ENCODE measurements around the gene ZNF346. TPM values are rescaled to one million over a fixed set of nuclear protein-coding genes. Genes with fewer than 3 reads are reported as not detected.

The ZNF346 gene
- total RNA-seq, 3 donors from 2014 or later (not counting 1 experiment from before 2014, with no cell fraction given) = 20.2 to 27.9 (median 21.6) TPM

DNA sequence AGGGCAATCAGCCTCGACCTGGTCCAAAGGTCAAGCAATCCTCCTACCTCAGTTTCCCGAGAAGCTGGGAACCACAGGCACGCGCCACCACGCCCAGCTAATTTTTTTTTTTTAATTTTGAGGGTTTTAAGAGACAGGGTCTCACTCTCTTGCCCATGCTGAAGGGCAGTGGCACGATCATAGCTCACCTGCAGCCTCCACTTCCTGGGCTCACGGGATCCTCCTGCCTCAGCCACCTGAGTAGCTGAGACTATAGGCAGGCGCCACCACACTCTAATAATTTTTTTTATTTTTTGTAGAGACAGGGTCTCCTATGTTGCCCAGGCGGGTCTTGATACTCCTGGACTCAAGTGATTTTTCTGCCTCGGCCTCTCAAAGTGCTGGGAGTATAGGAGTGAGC lies 17.5 kb upstream of the ZNF346 start:
- no peak for ATAC-seq
- DNase-seq = no peak
- H3K27me3 Mint-ChIP-seq (ENCODE audit: low read depth in 2 of 2) = no peaks in the 10 kb centered on the region
- Histone ChIP-seq H3K9me3 (ENCODE audit: control insufficient read depth, insufficient read depth, low read length) (no peaks in the 10 kb centered on the region), H3K36me3 (ENCODE audit: control insufficient read depth, insufficient read depth, low read length) (no peaks in the 10 kb centered on the region), H3K4me3 (ENCODE audit: low read length) (no peak overlapping the region), H3K4me1 (ENCODE audit: control insufficient read depth, insufficient read depth, low read length) (peaks cover 21% of the 10 kb centered on the region), H3K27me3 (ENCODE audit: control insufficient read depth, insufficient read depth, low read length) (no peaks in the 10 kb centered on the region), H3K27ac (ENCODE audit: low read length) (no peak overlapping the region)
- 93% methylated on average over 8 of the region's 10 CpGs for WGBS (ENCODE audit: insufficient coverage)
- TF ChIP-seq CTCF (IDR thresholded peaks at IDR 0.05) = no peak
- H3K4me3 Mint-ChIP-seq = peak overlapping the region; percentile 98
- H3K9me3 Mint-ChIP-seq = no peaks in the 10 kb centered on the region
- no peaks in the 10 kb centered on the region for H3K36me3 Mint-ChIP-seq
- intact Hi-C loops (cut with micrococcal nuclease) = no loop called here
- peaks cover 27 to 35% of the 10 kb centered on the region in 2 donors for H3K4me1 Mint-ChIP-seq
- H3K27ac Mint-ChIP-seq = peak overlapping the region in 1 of 2 donors; percentile 91

- peak; percentile 46 for TF ChIP-seq CTCF (IDR thresholded peaks at IDR 0.05)
- H3K36me3 Mint-ChIP-seq = no peaks in the 10 kb centered on the region
- H3K4me3 Mint-ChIP-seq = peak overlapping the region; percentile 98
- peak overlapping the region; percentile 95 for H3K4me3 ChIP-seq (ENCODE audit: low read length)
- under 1% methylated on average over 51 of the region's 51 CpGs for WGBS (ENCODE audit: insufficient coverage)
- H3K27me3 ChIP-seq (ENCODE audit: control insufficient read depth, insufficient read depth, low read length) = no peaks in the 10 kb centered on the region
- intact Hi-C loops (cut with micrococcal nuclease) = no loop called here
- peak; percentile 54 to 80 for DNase-seq
- H3K27ac ChIP-seq (ENCODE audit: low read length) = peak overlapping the region; percentile 87
- peaks cover 21% of the 10 kb centered on the region for H3K4me1 ChIP-seq (ENCODE audit: control insufficient read depth, insufficient read depth, low read length)
- no peaks in the 10 kb centered on the region for H3K36me3 ChIP-seq (ENCODE audit: control insufficient read depth, insufficient read depth, low read length)
- H3K9me3 ChIP-seq (ENCODE audit: control insufficient read depth, insufficient read depth, low read length) = no peaks in the 10 kb centered on the region
- no peaks in the 10 kb centered on the region for H3K9me3 Mint-ChIP-seq
- ATAC-seq = peak; percentile 54 to 65 (median 55)
- peaks cover 27 to 33% of the 10 kb centered on the region in 2 donors for H3K4me1 Mint-ChIP-seq
- no peaks in the 10 kb centered on the region for H3K27me3 Mint-ChIP-seq (ENCODE audit: low read depth in 2 of 2)
- peak overlapping the region; percentile 91 to 95 for H3K27ac Mint-ChIP-seq
Observed at GRCh38 chr5:177005619-177006264, 16.8 kb upstream of the ZNF346 start.

- no peaks in the 10 kb centered on the region for H3K27me3 Mint-ChIP-seq (ENCODE audit: low read depth in 2 of 2)
- DNase-seq = peak; percentile 91 to 95
- peak within 1 kb of the TSS; percentile 98 for H3K4me3 Mint-ChIP-seq
- intact Hi-C loops (cut with micrococcal nuclease) = no loop called here
- under 1% methylated on average over 83 of the region's 83 CpGs for WGBS (ENCODE audit: insufficient coverage)
- H3K36me3 Mint-ChIP-seq = no peaks in the 10 kb centered on the region
- no peak for TF ChIP-seq CTCF (IDR thresholded peaks at IDR 0.05)
- H3K36me3 ChIP-seq (ENCODE audit: control insufficient read depth, insufficient read depth, low read length) = no peaks in the 10 kb centered on the region
- no peaks in the 10 kb centered on the region for H3K9me3 Mint-ChIP-seq
- H3K4me3 ChIP-seq (ENCODE audit: low read length) = peak within 1 kb of the TSS; percentile 95
- H3K27ac ChIP-seq (ENCODE audit: low read length) = peak within 1 kb of the TSS; percentile 87
- peak; percentile 91 to 94 (median 91) for ATAC-seq
- H3K27me3 ChIP-seq (ENCODE audit: control insufficient read depth, insufficient read depth, low read length) = no peaks in the 10 kb centered on the region
- peaks cover 26 to 27% of the 10 kb centered on the region in 2 donors for H3K4me1 Mint-ChIP-seq
- H3K9me3 ChIP-seq (ENCODE audit: control insufficient read depth, insufficient read depth, low read length) = no peaks in the 10 kb centered on the region
- peak within 1 kb of the TSS; percentile 91 to 95 for H3K27ac Mint-ChIP-seq
- H3K4me1 ChIP-seq (ENCODE audit: control insufficient read depth, insufficient read depth, low read length) = peaks cover 21% of the 10 kb centered on the region
Observed at GRCh38 chr5:177006265-177006972, 16.1 kb upstream of the ZNF346 start, which contains the start of gene UIMC1. UIMC1 (minus strand) TSS chr5:177006779; CDS start chr5:176982615, 24,164 bp downstream.

Measured in natural killer cell (primary cell).